ENCODE measurements around the gene LIPK. TPM values are rescaled to one million over a fixed set of nuclear protein-coding genes. Genes with fewer than 3 reads are reported as not detected.

The LIPK gene
- polyA plus RNA-seq, 1 experiment, result not detected

DNA sequence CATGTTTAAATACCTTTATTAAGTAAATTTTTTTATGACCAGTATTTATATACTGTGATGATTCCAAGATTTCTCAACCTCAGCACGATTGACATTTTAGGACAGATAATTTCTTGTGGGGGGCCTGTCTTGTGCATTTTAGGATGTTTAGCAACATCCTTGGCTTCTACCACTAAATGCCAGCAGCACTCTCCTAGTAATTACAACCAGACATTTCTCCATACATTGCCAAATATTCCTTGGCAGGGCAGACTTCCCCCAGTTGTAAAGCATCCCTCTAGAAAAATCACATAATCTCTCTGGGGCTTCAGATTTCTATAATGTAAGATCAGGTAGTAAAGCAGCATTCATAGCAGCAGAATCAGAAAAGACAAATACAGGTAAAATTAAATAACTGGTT, 88.7 kb downstream of the LIPK start:
- TF ChIP-seq, protein P1, sequence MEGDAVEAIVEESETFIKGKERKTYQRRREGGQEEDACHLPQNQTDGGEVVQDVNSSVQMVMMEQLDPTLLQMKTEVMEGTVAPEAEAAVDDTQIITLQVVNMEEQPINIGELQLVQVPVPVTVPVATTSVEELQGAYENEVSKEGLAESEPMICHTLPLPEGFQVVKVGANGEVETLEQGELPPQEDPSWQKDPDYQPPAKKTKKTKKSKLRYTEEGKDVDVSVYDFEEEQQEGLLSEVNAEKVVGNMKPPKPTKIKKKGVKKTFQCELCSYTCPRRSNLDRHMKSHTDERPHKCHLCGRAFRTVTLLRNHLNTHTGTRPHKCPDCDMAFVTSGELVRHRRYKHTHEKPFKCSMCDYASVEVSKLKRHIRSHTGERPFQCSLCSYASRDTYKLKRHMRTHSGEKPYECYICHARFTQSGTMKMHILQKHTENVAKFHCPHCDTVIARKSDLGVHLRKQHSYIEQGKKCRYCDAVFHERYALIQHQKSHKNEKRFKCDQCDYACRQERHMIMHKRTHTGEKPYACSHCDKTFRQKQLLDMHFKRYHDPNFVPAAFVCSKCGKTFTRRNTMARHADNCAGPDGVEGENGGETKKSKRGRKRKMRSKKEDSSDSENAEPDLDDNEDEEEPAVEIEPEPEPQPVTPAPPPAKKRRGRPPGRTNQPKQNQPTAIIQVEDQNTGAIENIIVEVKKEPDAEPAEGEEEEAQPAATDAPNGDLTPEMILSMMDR (IDR thresholded peaks at IDR 0.05; ENCODE audit: low read depth, low read length), result no peak
- POLR2A ChIA-PET, result no interaction called here
- no peaks in the 10 kb centered on the region for H3K27me3 ChIP-seq (ENCODE audit: control insufficient read depth, insufficient read depth, low read length)
- CTCF ChIA-PET, result interaction anchor here (0.6 kb wide), 1 partner anchor 229 kb away, joined by 4 read pairs; no protein-coding TSS in a partner anchor
- DNase-seq (ENCODE audit: low read depth, low spot score), result no peak
- no peak overlapping the region for H3K4me3 ChIP-seq (ENCODE audit: low read depth, low read length)
- no peaks in the 10 kb centered on the region for H3K9me3 ChIP-seq (ENCODE audit: control insufficient read depth, insufficient read depth, low read length)
- H3K27ac ChIP-seq (ENCODE audit: low read depth, low read length), result no peak overlapping the region

DNA sequence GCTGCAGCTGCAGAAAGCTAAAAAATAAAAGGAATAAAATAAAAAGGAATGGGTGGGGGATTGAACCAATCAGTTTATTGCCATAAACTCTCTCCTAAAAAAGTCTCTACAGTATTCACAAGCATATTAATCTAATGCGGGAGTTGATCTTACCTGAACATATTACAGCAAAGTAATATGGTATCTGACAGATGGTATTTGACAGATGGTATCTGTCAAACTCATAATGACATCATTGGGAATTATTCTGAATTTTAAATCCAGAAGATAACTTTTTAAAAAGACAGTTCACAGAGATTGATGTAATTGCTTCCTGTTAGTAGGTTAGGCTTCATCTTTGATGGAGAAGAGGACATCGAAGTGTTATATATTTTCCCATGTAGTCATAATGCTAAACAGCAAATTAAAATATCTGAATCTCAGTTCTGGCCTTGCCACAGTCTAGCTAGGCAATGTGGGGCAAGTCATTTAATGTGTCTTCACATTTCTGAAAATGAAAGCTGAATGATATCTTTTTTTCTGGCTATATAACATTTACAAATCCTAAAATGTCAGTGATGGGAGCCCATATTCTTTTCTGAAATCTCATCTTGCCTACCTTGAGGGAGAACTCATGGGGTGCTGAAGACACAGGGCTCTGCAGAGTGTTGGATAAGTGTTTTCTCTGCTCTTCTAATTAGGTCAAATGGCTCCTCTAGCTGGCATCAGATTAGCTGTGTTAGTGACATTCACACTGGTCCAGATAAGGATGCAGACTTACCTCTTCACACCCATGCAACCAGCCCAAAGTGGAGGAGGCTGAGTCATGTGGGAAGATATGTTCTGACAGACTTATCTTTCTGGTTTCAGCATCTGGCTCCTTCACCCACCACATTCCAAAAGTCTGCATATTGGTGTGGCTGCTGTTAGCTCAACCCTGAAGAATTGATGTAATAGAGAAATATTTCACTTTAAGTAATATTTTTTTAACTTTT, 94.4 kb downstream of the LIPK start:
- H3K9me3 ChIP-seq (ENCODE audit: control insufficient read depth, insufficient read depth, low read length), result no peaks in the 10 kb centered on the region
- H3K27me3 ChIP-seq (ENCODE audit: control insufficient read depth, insufficient read depth, low read length), result no peaks in the 10 kb centered on the region
- CTCF ChIA-PET, result interaction anchor here (1.0 to 2.9 kb wide), 2 partner anchors 9 to 217 kb away, joined by 3 to 24 read pairs; partner anchors contain the start of gene RNLS
- H3K27ac ChIP-seq (ENCODE audit: low read depth, low read length), result no peak overlapping the region
- POLR2A ChIA-PET, result no interaction called here
- DNase-seq (ENCODE audit: low read depth, low spot score), result peak; percentile 18
- TF ChIP-seq, protein P1 (IDR thresholded peaks at IDR 0.05; ENCODE audit: low read depth, low read length), result no peak
- H3K4me3 ChIP-seq (ENCODE audit: low read depth, low read length), result no peak overlapping the region

Other genes starting within 250 kb of the LIPK start
- gene RNLS, start 122.9 kb upstream of the LIPK start, polyA plus RNA-seq (2011; rRNA removed), result 6.1 and 8.0 TPM in 2 replicates
- not detected in 2 replicates for gene LIPJ, start 119.5 kb upstream of the LIPK start, polyA plus RNA-seq (2011; rRNA removed)
- not detected in 2 replicates for gene LIPF, start 41.8 kb upstream of the LIPK start, polyA plus RNA-seq (2011; rRNA removed)
- not detected in 2 replicates for gene LIPN, start 53.8 kb downstream of the LIPK start, polyA plus RNA-seq (2011; rRNA removed)
- gene LIPM, start 96.5 kb downstream of the LIPK start, polyA plus RNA-seq (2011; rRNA removed), result not detected in 2 replicates
- gene ANKRD22, start 145.6 kb downstream of the LIPK start, polyA plus RNA-seq (2011; rRNA removed), result 0.05 TPM in 1 of 2 replicates, not detected in the other
- gene STAMBPL1, start 174.0 kb downstream of the LIPK start, polyA plus RNA-seq (2011; rRNA removed), result 41.6 and 50.3 TPM in 2 replicates
- gene ACTA2, start 246.5 kb downstream of the LIPK start, polyA plus RNA-seq (2011; rRNA removed), result 815 and 1,080 TPM in 2 replicates

All from AG04450 (cell line).